HepG2 (cell line): ENCODE data around the gene PTPRC. TPM values are rescaled to one million over a fixed set of nuclear protein-coding genes. Genes with fewer than 3 reads are reported as not detected.

Experiments
- ATAC-seq: fragments of 200-7000 bp; cut with Tn5 transposase; 3 replicates; pipeline ENCODE4 v1.9.1; 2020; ENCODE audit warnings: mild to moderate bottlenecking, moderate library complexity
- BruUV-seq: library from RNA; stranded (reverse); fragments of 400-500 nt; replicated peaks from 2 replicates; lab custom pipeline; 2021; lab: Mats Ljungman, UMichigan
- CTCF ChIA-PET: fragments of 300-600 bp; formaldehyde crosslinking; extraction: SDS; loops from one replicate; lab custom pipeline; 2021; ENCODE audit warnings: low total read pairs, inconsistent platforms, low intra/inter-chr PET ratio; lab: Yijun Ruan, JAX
- POLR2A ChIA-PET: fragments of 350-600 bp; sonication (Branson Sonifier 250); formaldehyde crosslinking; loops from one replicate; lab custom pipeline; 2020; ENCODE audit warnings: antibody characterized with exemption, inconsistent platforms; lab: Yijun Ruan, JAX
- DNase-seq: peaks from one replicate; pipeline ENCODE4 v3.0.0-alpha.2; 2015; ENCODE audit warnings: low spot score
- FAIRE-seq: peaks from 3 replicates; lab custom pipeline; 2011; peaks lifted over from hg19 to GRCh38; lab: Jason Lieb, UNC
- H2AFZ ChIP-seq: one replicate; pipeline ENCODE4 v1.6.1; 2011; ENCODE audit warnings: low read length, inconsistent platforms
- H3K27ac ChIP-seq: fragments of 300-600 bp; 3 replicates; pipeline ENCODE4 v1.8.0; 2011; ENCODE audit warnings: mixed run types, mild to moderate bottlenecking, mixed read lengths, low read length, inconsistent platforms; ENCODE audit not compliant: insufficient read depth; ENCODE audit errors: extremely low read length
- H3K27me3 ChIP-seq, 2 experiments: fragments of 200-600 bp in 1 of 2; 2 replicates in 1 of 2; 3 replicates in 1 of 2; pipeline versions ENCODE4 v1.6.0 to v1.8.0; 2011; ENCODE audit warnings: low read length in 2 of 2, mild to moderate bottlenecking in 2 of 2, moderate library complexity in 2 of 2, inconsistent platforms in 1 of 2; ENCODE audit not compliant: insufficient read depth in 2 of 2, control insufficient read depth in 1 of 2
- H3K36me3 ChIP-seq, 2 experiments: fragments of 200-600 bp in 1 of 2; replicated peaks in 1 of 2; 2 replicates in 1 of 2; 3 replicates in 1 of 2; pipeline versions ENCODE4 v1.5.1 to v1.8.0; 2011; ENCODE audit warnings: low read length in 2 of 2, inconsistent platforms in 1 of 2; ENCODE audit not compliant: insufficient read depth in 2 of 2, control insufficient read depth in 1 of 2
- H3K4me1 ChIP-seq: 2 replicates; pipeline ENCODE4 v1.5.1; 2012; ENCODE audit warnings: low read length, inconsistent platforms; ENCODE audit not compliant: insufficient read depth
- H3K4me2 ChIP-seq: 2 replicates; pipeline ENCODE4 v1.6.0; 2011; ENCODE audit warnings: low read depth, low read length, inconsistent platforms
- H3K4me3 ChIP-seq, 3 experiments: fragments of 200-600 bp in 1 of 3; sonication (generic), shearing (Covaris generic) in 1 of 3; replicated peaks in 1 of 3; 2 replicates each; pipeline ENCODE4 v1.5.1; 2011 to 2016; ENCODE audit warnings: low read length in 3 of 3, inconsistent platforms in 2 of 3, low read depth in 2 of 3, mild to moderate bottlenecking in 2 of 3, control low read depth in 1 of 3, mixed read lengths in 1 of 3; ENCODE audit not compliant: insufficient read depth in 1 of 3
- H3K79me2 ChIP-seq: one replicate; pipeline ENCODE4 v1.6.1; 2011; ENCODE audit warnings: low read length, inconsistent platforms; ENCODE audit not compliant: insufficient read depth
- H3K9ac ChIP-seq: 2 replicates; pipeline ENCODE4 v1.6.0; 2011; ENCODE audit warnings: mild to moderate bottlenecking, low read depth, low read length, inconsistent platforms; ENCODE audit not compliant: insufficient read depth
- H3K9me3 ChIP-seq: 2 replicates; pipeline ENCODE4 v1.5.1; 2012; ENCODE audit warnings: mild to moderate bottlenecking, low read length
- H4K20me1 ChIP-seq: 2 replicates; pipeline ENCODE4 v1.6.0; 2011; ENCODE audit warnings: inconsistent platforms, mild to moderate bottlenecking, low read length, moderate library complexity; ENCODE audit not compliant: insufficient read depth
- ATAD3A ChIP-seq: sonication (generic); formaldehyde crosslinking; IDR thresholded peaks from 2 replicates; pipeline ENCODE4 v1.4.0; 2020; ENCODE audit warnings: missing genetic modification reagents
- EED ChIP-seq: sonication (generic); formaldehyde crosslinking; IDR thresholded peaks from 2 replicates; pipeline ENCODE4 v1.5.0; 2020; ENCODE audit warnings: mild to moderate bottlenecking, missing genetic modification reagents
- GMEB1 ChIP-seq: sonication (generic); formaldehyde crosslinking; IDR thresholded peaks from 2 replicates; pipeline ENCODE4 v1.5.1; 2020; ENCODE audit warnings: missing genetic modification reagents, mild to moderate bottlenecking, borderline replicate concordance
- HMG20B ChIP-seq: conservative IDR thresholded peaks from 2 replicates; pipeline ENCODE4 v1.6.1; 2016; ENCODE audit warnings: missing genetic modification reagents, missing compliant biosample characterization
- IRF2 ChIP-seq: IDR thresholded peaks from 2 replicates; pipeline ENCODE4 v1.6.1; 2018; ENCODE audit warnings: missing genetic modification reagents, missing compliant biosample characterization
- JUN ChIP-seq: sonication (generic); formaldehyde crosslinking; IDR thresholded peaks from 2 replicates; pipeline ENCODE4 v1.4.0; 2020; ENCODE audit warnings: mild to moderate bottlenecking, missing genetic modification reagents
- NR2C2 ChIP-seq: sonication (generic); formaldehyde crosslinking; IDR thresholded peaks from 2 replicates; pipeline ENCODE4 v1.4.0; 2020; ENCODE audit warnings: missing genetic modification reagents, mild to moderate bottlenecking, moderate library complexity, borderline replicate concordance
- PHF21A ChIP-seq: sonication (generic); formaldehyde crosslinking; IDR thresholded peaks from 2 replicates; pipeline ENCODE4 v1.5.0; 2020; ENCODE audit warnings: mild to moderate bottlenecking, missing genetic modification reagents
- ZBTB26 ChIP-seq: IDR thresholded peaks from 2 replicates; pipeline ENCODE4 v1.6.1; 2016; ENCODE audit warnings: missing compliant biosample characterization, missing genetic modification reagents, borderline replicate concordance
- ZC3H13 ChIP-seq: sonication (generic); formaldehyde crosslinking; IDR thresholded peaks from 2 replicates; pipeline ENCODE4 v1.8.1; 2023; ENCODE audit warnings: mild to moderate bottlenecking, missing genetic modification reagents, moderate library complexity
- ZFP62 ChIP-seq: sonication (generic); formaldehyde crosslinking; IDR thresholded peaks from 2 replicates; pipeline ENCODE4 v1.4.0; 2020; ENCODE audit warnings: missing genetic modification reagents
- ZNF232 ChIP-seq: sonication (generic); formaldehyde crosslinking; IDR thresholded peaks from 2 replicates; pipeline ENCODE4 v1.4.0; 2020; ENCODE audit warnings: missing genetic modification reagents, borderline replicate concordance
- ZNF704 ChIP-seq: sonication (generic); formaldehyde crosslinking; IDR thresholded peaks from 2 replicates; pipeline ENCODE4 v1.8.1; 2023; ENCODE audit warnings: mild to moderate bottlenecking, inconsistent platforms, moderate library complexity, missing genetic modification reagents, borderline replicate concordance
- ZNF781 ChIP-seq: sonication (generic); formaldehyde crosslinking; IDR thresholded peaks from 2 replicates; pipeline ENCODE4 v1.5.1; 2020; ENCODE audit warnings: borderline replicate concordance, mild to moderate bottlenecking, missing genetic modification reagents; ENCODE audit errors: not compliant biosample characterization
- ZNF784 ChIP-seq: sonication (generic); formaldehyde crosslinking; IDR thresholded peaks from 2 replicates; pipeline ENCODE4 v1.5.1; 2020; ENCODE audit warnings: missing genetic modification reagents, mild to moderate bottlenecking, borderline replicate concordance
- WGBS: methylation state at CpG from one replicate; pipeline ENCODE4 v1.1.6; 2017; ENCODE audit warnings: low lambda C conversion rate; 5-methylcytosine and 5-hydroxymethylcytosine counted together
- in situ Hi-C: cut with HindIII; loops from 2 replicates; pipeline ENCODE4 v1.10.0; 2017; ENCODE audit warnings: low pct_unique_long_range_greater_than_20kb; ENCODE audit not compliant: extremely low pct_ligation_motif_present
- intact Hi-C: fragments of 100-400 bp; cut with micrococcal nuclease; formaldehyde crosslinking; loops from one replicate; pipeline ENCODE4 v1.10.0; 2022; ENCODE audit not compliant: unreplicated experiment
- polyA plus RNA-seq, 8 experiments: library from polyadenylated mRNA; depleted of rRNA in 3 of 8; stranded (reverse) in 7 of 8; unstranded in 1 of 8; fragments of >200 nt; fragmentation: Illumina TruSeq in 4 of 8; extraction: Trizol in 4 of 8; gene quantifications; 2 replicates each; pipeline versions ENCODE4 v1.2.1 to v1.2.3, GENCODE V29; 2011 to 2016; ENCODE audit warnings: low read depth in 4 of 8, missing spikeins in 1 of 8, mixed read lengths in 1 of 8; ENCODE audit not compliant: insufficient read depth in 1 of 8
- total RNA-seq, 5 experiments: library from RNA; depleted of rRNA; stranded (reverse); fragments of >200 nt; fragmentation: Illumina TruSeq; extraction: Trizol; gene quantifications; 2 replicates each; pipeline ENCODE4 v1.2.3, GENCODE V29; 2016; ENCODE audit warnings: low read depth in 1 of 5
- TF ChIP-seq, protein P1 (sequence below): sonication (generic); formaldehyde crosslinking; IDR thresholded peaks from 2 replicates; pipeline ENCODE4; 2020; ENCODE audit warnings: missing genetic modification reagents, mild to moderate bottlenecking, borderline replicate concordance

PTPRC gene
- total and polyA plus RNA-seq, 2 of the 13 experiments (the other 11 are each of a cell fraction or from before 2014, with no cell fraction given), result not detected

DNA sequence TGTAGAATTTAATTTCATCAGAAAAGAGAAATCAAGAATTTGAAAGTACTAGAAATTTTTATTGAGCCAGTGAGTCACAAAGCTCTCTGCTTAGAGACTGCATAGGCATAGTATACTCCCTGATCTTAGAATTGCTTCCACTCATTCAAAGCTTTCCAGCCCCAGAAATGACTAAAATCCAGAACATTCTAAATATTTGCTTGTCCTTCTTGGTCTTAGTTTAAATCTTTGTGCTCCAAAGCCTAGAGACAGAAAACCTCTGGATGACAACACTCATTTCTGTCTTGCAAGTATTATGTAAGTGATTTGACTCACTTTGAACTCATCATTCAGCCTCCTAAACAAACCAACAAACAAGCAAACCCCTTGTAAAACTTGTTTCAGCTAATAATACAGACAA is 74.2 kb downstream of the PTPRC start (continued):
- TF ChIP-seq, protein P1, sequence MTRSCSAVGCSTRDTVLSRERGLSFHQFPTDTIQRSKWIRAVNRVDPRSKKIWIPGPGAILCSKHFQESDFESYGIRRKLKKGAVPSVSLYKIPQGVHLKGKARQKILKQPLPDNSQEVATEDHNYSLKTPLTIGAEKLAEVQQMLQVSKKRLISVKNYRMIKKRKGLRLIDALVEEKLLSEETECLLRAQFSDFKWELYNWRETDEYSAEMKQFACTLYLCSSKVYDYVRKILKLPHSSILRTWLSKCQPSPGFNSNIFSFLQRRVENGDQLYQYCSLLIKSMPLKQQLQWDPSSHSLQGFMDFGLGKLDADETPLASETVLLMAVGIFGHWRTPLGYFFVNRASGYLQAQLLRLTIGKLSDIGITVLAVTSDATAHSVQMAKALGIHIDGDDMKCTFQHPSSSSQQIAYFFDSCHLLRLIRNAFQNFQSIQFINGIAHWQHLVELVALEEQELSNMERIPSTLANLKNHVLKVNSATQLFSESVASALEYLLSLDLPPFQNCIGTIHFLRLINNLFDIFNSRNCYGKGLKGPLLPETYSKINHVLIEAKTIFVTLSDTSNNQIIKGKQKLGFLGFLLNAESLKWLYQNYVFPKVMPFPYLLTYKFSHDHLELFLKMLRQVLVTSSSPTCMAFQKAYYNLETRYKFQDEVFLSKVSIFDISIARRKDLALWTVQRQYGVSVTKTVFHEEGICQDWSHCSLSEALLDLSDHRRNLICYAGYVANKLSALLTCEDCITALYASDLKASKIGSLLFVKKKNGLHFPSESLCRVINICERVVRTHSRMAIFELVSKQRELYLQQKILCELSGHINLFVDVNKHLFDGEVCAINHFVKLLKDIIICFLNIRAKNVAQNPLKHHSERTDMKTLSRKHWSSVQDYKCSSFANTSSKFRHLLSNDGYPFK (CRISPR knock-in tag), result no peak
- TF ChIP-seq ZNF232, result no peak

DNA sequence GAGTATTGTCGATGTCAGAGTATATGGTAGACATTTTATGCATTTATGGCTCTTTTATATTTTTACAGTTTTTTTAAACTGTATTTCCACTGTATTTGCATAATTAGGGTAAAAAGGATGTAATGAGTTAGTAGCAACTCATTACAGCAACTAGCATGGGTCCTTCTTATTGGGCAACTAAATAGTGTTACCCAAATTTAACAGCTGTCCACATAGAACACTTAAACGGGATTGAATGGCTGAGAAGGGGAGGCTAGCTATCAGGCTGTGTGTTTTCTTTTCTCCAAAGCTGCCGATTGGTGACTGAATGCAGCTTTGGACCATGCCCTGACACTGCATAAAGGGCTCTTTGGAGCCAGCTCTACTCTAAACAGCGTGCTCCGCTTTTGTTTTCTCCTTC is 75.4 kb downstream of the PTPRC start:
- Histone ChIP-seq H3K79me2 (no peaks in the 10 kb centered on the region), H2AFZ (no peak overlapping the region), H3K27me3 (no peaks in the 10 kb centered on the region), H3K9me3 (no peaks in the 10 kb centered on the region), H3K27ac (no peak overlapping the region), H3K4me2 (no peak overlapping the region), H3K36me3 (no peaks in the 10 kb centered on the region), H3K4me1 (no peaks in the 10 kb centered on the region), H3K4me3 (no peak overlapping the region), H4K20me1 (no peaks in the 10 kb centered on the region), H3K9ac (no peak overlapping the region)
- POLR2A ChIA-PET, result no interaction called here
- DNase-seq, result no peak
- CTCF ChIA-PET, result no interaction called here
- WGBS, result 13% methylated on average over 5 of the region's 5 CpGs
- no TSS peak for BruUV-seq
- no peak for ATAC-seq
- intact Hi-C loops (no loop called here), in situ Hi-C loops (no loop called here)
- no peak for FAIRE-seq
- TF ChIP-seq PHF21A (CRISPR knock-in tag) (no peak), ZNF784 (CRISPR knock-in tag) (no peak), NR2C2 (CRISPR knock-in tag) (no peak), ATAD3A (no peak), ZC3H13 (CRISPR knock-in tag) (no peak), GMEB1 (no peak), ZNF781 (CRISPR knock-in tag) (no peak), ZFP62 (no peak), IRF2 (no peak), ZBTB26 (CRISPR knock-in tag) (no peak), EED (no peak), HMG20B (no peak), ZNF704 (CRISPR knock-in tag) (no peak), JUN (CRISPR knock-in tag) (no peak)
